HL-60 (cell line): ENCODE results near the gene PCDHA6.
"Not testable (repeated sequence)": the region's sequence is repeated elsewhere in the genome, so short reads cannot be mapped to it uniquely, and the experiment has no call there.

Experiments used
- DNase-seq, 2 experiments: peaks; one replicate each; pipeline ENCODE4 v3.0.0-alpha.2; 2010 to 2020; ENCODE audit warnings: low read depth in 1 of 2, low spot score in 1 of 2
- H3K27ac ChIP-seq: fragments of 250-450 bp; sonication (Bioruptor Pico); replicated peaks from 2 replicates; pipeline ENCODE4 v1.5.1; 2020; ENCODE audit warnings: mild to moderate bottlenecking, moderate library complexity
- H3K27me3 ChIP-seq: fragments of 250-450 bp; sonication (Bioruptor Pico); 2 replicates; pipeline ENCODE4 v1.5.1; 2021; ENCODE audit warnings: mild to moderate bottlenecking, moderate library complexity; ENCODE audit not compliant: insufficient read depth, poor library complexity, severe bottlenecking
- H3K4me3 ChIP-seq: replicated peaks from 2 replicates; pipeline ENCODE4 v1.5.1; 2011; ENCODE audit warnings: mild to moderate bottlenecking, control low read depth, low read length; ENCODE audit not compliant: insufficient read depth
- CTCF ChIP-seq: IDR thresholded peaks from one replicate; pipeline ENCODE4 v1.5.1; 2011; ENCODE audit warnings: low read length, control low read depth, inconsistent platforms; ENCODE audit not compliant: insufficient read depth
- GABPA ChIP-seq: IDR thresholded peaks from 2 replicates; pipeline ENCODE4 v1.6.1; 2012; ENCODE audit warnings: low read depth
- POLR2AphosphoS5 ChIP-seq: IDR thresholded peaks from 2 replicates; pipeline ENCODE4 v1.6.1; 2012; ENCODE audit warnings: low read depth
- SPI1 ChIP-seq: IDR thresholded peaks from 2 replicates; pipeline ENCODE4 v1.6.1; 2012; ENCODE audit warnings: low read depth, mild to moderate bottlenecking, borderline replicate concordance
- TF ChIP-seq, protein P1 (sequence below): IDR thresholded peaks from 2 replicates; pipeline ENCODE4 v1.6.1; 2012; ENCODE audit warnings: low read depth; ENCODE audit not compliant: insufficient replicate concordance

The PCDHA6 gene

DNA sequence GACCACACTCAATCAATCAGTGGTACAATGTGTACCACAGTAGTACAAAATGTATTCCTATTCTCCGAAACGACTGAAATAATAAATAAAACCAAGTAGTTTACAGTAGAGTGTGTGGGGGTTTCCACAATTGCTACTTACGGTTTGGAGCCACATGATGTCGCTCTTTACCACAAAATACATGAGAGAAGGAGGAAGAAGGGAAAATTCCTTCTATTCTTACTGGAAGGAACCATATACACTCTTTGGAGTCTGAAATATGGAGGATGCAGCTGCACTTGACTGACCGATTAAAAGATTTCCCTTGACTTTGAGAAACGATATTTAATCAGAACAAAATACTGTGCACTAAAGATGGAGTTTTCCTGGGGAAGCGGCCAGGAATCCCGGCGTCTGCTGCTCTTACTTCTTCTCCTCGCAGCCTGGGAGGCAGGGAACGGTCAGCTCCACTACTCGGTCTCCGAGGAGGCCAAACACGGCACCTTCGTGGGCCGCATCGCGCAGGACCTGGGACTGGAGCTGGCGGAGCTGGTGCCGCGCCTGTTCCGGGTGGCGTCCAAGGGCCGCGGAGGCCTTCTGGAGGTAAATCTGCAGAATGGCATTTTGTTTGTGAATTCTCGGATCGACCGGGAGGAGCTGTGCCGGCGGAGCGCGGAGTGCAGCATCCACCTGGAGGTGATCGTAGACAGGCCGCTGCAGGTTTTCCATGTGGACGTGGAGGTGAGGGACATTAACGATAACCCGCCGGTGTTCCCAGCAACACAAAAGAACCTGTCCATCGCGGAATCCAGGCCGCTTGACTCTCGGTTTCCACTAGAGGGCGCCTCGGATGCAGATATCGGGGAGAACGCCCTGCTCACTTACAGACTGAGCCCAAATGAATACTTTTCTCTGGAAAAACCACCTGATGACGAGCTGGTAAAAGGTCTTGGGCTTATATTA, 20.7 kb upstream of the PCDHA6 start, which contains the start of gene PCDHA4:
Gene PCDHA4 (plus strand): TSS at position 235 of the 942 bp plus-strand sequence.
- no peak for DNase-seq
- TF ChIP-seq CTCF (peak; percentile 3), SPI1 (no peak)
- H3K27ac ChIP-seq, result no peak within 1 kb of the TSS
- no peak within 1 kb of the TSS for H3K4me3 ChIP-seq
- H3K27me3 ChIP-seq, result no peaks in the 10 kb centered on the region

DNA sequence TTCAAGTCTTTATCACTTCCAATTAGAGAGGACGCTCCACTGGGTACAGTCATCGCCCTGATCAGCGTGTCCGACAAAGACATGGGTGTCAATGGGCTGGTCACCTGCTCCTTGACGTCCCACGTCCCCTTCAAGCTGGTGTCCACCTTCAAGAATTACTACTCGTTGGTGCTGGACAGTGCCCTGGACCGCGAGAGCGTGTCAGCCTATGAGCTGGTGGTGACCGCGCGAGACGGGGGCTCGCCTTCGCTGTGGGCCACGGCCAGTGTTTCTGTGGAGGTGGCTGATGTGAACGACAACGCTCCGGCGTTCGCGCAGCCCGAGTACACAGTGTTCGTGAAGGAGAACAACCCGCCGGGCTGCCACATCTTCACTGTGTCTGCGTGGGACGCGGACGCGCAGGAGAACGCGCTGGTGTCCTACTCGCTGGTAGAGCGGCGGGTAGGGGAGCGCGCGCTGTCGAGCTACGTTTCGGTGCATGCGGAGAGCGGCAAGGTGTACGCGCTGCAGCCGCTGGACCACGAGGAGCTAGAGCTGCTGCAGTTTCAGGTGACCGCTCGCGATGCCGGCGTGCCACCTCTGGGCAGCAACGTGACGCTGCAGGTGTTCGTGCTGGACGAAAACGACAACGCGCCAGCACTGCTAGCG, 19.4 kb upstream of the PCDHA6 start:
- DNase-seq, H3K27ac ChIP-seq, H3K4me3 ChIP-seq, H3K27me3 ChIP-seq: not testable (repeated sequence)

GRCh38 chr5:140808889-140809291, 18.9 kb upstream of the PCDHA6 start:
- H3K4me3 ChIP-seq, result no peak overlapping the region
- TF ChIP-seq POLR2AphosphoS5, result no peak
- no peak for TF ChIP-seq SPI1
- TF ChIP-seq, protein P1, sequence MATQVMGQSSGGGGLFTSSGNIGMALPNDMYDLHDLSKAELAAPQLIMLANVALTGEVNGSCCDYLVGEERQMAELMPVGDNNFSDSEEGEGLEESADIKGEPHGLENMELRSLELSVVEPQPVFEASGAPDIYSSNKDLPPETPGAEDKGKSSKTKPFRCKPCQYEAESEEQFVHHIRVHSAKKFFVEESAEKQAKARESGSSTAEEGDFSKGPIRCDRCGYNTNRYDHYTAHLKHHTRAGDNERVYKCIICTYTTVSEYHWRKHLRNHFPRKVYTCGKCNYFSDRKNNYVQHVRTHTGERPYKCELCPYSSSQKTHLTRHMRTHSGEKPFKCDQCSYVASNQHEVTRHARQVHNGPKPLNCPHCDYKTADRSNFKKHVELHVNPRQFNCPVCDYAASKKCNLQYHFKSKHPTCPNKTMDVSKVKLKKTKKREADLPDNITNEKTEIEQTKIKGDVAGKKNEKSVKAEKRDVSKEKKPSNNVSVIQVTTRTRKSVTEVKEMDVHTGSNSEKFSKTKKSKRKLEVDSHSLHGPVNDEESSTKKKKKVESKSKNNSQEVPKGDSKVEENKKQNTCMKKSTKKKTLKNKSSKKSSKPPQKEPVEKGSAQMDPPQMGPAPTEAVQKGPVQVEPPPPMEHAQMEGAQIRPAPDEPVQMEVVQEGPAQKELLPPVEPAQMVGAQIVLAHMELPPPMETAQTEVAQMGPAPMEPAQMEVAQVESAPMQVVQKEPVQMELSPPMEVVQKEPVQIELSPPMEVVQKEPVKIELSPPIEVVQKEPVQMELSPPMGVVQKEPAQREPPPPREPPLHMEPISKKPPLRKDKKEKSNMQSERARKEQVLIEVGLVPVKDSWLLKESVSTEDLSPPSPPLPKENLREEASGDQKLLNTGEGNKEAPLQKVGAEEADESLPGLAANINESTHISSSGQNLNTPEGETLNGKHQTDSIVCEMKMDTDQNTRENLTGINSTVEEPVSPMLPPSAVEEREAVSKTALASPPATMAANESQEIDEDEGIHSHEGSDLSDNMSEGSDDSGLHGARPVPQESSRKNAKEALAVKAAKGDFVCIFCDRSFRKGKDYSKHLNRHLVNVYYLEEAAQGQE, result no peak
- no peak for TF ChIP-seq CTCF
- no peak for TF ChIP-seq GABPA
- H3K27ac ChIP-seq, result no peak overlapping the region
- DNase-seq, result no peak
- no peaks in the 10 kb centered on the region for H3K27me3 ChIP-seq

DNA sequence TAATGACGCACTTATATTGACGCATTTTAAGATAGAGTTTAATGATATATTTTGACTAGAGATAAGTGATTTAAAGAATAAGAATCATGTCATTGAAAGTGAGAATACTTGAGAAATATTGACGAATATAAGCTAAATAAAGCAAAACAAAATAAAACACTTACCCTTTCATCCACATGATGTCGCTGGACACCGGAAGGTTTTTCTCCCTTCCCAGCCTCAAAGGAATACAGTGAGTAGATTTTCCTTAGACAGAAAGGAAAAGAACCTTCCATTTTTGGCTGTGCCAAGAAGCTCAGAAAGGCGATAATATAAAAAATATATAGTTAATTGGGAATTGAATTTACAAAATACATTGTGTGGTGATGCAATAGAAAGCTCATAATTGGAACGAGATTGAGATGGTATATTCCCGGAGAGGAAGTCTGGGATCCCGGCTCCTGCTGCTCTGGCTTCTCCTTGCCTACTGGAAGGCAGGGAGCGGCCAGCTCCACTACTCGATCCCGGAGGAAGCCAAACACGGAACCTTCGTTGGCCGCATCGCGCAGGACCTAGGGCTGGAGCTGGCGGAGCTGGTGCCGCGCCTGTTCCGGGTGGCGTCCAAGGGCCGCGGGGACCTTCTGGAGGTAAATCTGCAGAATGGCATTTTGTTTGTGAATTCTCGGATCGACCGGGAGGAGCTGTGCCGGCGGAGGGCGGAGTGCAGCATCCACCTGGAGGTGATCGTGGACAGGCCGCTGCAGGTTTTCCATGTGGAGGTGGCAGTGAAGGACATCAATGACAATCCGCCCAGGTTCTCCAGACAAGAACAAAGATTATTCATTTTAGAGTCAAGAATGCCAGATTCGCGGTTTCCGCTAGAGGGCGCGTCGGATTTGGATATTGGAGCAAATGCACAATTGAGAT, 6.1 kb upstream of the PCDHA6 start, which contains the start of gene PCDHA5:
Gene PCDHA5 (plus strand): TSS at position 239 of the 906 bp plus-strand sequence.
- no peaks in the 10 kb centered on the region for H3K27me3 ChIP-seq
- H3K27ac ChIP-seq, result no peak within 1 kb of the TSS
- DNase-seq, result no peak
- no peak within 1 kb of the TSS for H3K4me3 ChIP-seq
- no peak for TF ChIP-seq POLR2AphosphoS5
- no peak for TF ChIP-seq GABPA
- peak; percentile 22 for TF ChIP-seq CTCF
- TF ChIP-seq SPI1, result no peak
- TF ChIP-seq, protein P1, result no peak
